ENCODE data around the gene PRICKLE2.

Gene PRICKLE2

DNA sequence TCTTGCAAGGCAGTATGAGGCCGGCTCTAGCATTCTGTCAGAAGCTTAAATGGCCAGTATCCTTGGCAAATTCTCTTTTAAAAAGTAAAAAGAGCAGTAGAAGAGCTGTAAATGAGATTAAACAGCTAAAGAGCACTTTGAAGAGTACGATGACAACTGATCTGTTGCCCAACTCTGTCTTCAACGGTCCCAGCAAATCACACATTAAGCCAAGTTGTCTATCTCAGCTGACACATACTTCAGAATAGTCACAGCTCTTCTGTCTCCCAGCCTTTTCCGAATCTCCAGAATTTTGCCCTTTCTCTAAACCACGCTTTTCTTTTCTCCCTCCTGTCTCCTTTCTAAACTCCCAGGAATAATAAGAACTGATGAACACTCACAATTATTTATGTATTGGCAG lies 51.7 kb downstream of the PRICKLE2 start:
- Histone ChIP-seq H3K9me3 (ENCODE audit: control insufficient read depth, insufficient read depth, low read depth, low read length) (no peaks in the 10 kb centered on the region), H3K4me3 (ENCODE audit: low read depth, low read length) (no peak overlapping the region), H3K27ac (ENCODE audit: extremely low read depth, low read depth, low read length) (no peak overlapping the region), H3K4me1 (ENCODE audit: control insufficient read depth, insufficient read depth, low read length) (no peaks in the 10 kb centered on the region), H3K36me3 (ENCODE audit: control insufficient read depth in 2 of 2, insufficient read depth in 1 of 2, low read length in 2 of 2) (no peaks in the 10 kb centered on the region)
- POLR2A ChIA-PET = no interaction called here
- TF ChIP-seq, protein P1, sequence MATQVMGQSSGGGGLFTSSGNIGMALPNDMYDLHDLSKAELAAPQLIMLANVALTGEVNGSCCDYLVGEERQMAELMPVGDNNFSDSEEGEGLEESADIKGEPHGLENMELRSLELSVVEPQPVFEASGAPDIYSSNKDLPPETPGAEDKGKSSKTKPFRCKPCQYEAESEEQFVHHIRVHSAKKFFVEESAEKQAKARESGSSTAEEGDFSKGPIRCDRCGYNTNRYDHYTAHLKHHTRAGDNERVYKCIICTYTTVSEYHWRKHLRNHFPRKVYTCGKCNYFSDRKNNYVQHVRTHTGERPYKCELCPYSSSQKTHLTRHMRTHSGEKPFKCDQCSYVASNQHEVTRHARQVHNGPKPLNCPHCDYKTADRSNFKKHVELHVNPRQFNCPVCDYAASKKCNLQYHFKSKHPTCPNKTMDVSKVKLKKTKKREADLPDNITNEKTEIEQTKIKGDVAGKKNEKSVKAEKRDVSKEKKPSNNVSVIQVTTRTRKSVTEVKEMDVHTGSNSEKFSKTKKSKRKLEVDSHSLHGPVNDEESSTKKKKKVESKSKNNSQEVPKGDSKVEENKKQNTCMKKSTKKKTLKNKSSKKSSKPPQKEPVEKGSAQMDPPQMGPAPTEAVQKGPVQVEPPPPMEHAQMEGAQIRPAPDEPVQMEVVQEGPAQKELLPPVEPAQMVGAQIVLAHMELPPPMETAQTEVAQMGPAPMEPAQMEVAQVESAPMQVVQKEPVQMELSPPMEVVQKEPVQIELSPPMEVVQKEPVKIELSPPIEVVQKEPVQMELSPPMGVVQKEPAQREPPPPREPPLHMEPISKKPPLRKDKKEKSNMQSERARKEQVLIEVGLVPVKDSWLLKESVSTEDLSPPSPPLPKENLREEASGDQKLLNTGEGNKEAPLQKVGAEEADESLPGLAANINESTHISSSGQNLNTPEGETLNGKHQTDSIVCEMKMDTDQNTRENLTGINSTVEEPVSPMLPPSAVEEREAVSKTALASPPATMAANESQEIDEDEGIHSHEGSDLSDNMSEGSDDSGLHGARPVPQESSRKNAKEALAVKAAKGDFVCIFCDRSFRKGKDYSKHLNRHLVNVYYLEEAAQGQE (tag by site-specific recombination; IDR thresholded peaks at IDR 0.05) = no peak
- CTCF ChIA-PET = interaction anchor here (0.9 kb wide), 1 partner anchor 70 kb away, joined by 3 read pairs; no protein-coding TSS in a partner anchor

DNA sequence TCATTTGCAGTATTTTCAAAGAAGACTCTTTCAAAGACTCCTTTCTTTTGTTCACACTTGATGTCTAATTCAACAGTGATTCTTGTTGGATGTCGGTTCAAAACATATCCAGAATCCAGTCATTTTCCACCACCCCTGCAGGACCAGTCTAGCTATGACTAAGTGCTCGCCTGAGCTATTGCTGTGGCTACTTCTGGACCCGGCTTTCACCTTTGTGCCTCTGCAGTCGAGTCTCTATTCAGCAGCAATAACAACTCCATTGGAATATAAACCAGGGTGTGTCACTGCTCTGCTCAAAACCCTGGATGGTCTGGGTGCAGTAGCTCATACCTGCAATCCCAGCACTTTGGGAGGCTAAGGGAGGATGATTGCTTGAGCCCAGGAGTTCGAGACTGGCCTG lies 55.0 kb downstream of the PRICKLE2 start:
- no peak overlapping the region for H3K27ac ChIP-seq (ENCODE audit: extremely low read depth, low read depth, low read length)
- H3K36me3 ChIP-seq (ENCODE audit: control insufficient read depth in 2 of 2, insufficient read depth in 1 of 2, low read length in 2 of 2) = no peaks in the 10 kb centered on the region
- no peak overlapping the region for H3K4me3 ChIP-seq (ENCODE audit: low read depth, low read length)
- no peaks in the 10 kb centered on the region for H3K9me3 ChIP-seq (ENCODE audit: control insufficient read depth, insufficient read depth, low read depth, low read length)
- ChIA-PET POLR2A (no interaction called here), CTCF (interaction anchor here (1.1 kb wide), 1 partner anchor 820 kb away, joined by 3 read pairs; no protein-coding TSS in a partner anchor)
- no peaks in the 10 kb centered on the region for H3K4me1 ChIP-seq (ENCODE audit: control insufficient read depth, insufficient read depth, low read length)
- TF ChIP-seq ZNF629 (tag by site-specific recombination; IDR thresholded peaks at IDR 0.05) (no peak), ZSCAN23 (tag by site-specific recombination; IDR thresholded peaks at IDR 0.05) (no peak), ZNF747 (tag by site-specific recombination; IDR thresholded peaks at IDR 0.05) (no peak), ZNF549 (tag by site-specific recombination; IDR thresholded peaks at IDR 0.05) (no peak), ZNF558 (tag by site-specific recombination; IDR thresholded peaks at IDR 0.05) (no peak), ZNF2 (tag by site-specific recombination; IDR thresholded peaks at IDR 0.05) (no peak), ZNF223 (tag by site-specific recombination; IDR thresholded peaks at IDR 0.05) (no peak), REPIN1 (tag by site-specific recombination; IDR thresholded peaks at IDR 0.05; ENCODE audit: low read depth) (no peak), ZNF626 (tag by site-specific recombination; IDR thresholded peaks at IDR 0.05) (no peak)
- TF ChIP-seq, protein P2, sequence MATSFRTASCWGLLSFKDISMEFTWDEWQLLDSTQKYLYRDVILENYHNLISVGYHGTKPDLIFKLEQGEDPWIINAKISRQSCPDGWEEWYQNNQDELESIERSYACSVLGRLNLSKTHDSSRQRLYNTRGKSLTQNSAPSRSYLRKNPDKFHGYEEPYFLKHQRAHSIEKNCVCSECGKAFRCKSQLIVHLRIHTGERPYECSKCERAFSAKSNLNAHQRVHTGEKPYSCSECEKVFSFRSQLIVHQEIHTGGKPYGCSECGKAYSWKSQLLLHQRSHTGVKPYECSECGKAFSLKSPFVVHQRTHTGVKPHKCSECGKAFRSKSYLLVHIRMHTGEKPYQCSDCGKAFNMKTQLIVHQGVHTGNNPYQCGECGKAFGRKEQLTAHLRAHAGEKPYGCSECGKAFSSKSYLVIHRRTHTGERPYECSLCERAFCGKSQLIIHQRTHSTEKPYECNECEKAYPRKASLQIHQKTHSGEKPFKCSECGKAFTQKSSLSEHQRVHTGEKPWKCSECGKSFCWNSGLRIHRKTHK (tag by site-specific recombination; IDR thresholded peaks at IDR 0.05) = no peak
- TF ChIP-seq, protein P3, sequence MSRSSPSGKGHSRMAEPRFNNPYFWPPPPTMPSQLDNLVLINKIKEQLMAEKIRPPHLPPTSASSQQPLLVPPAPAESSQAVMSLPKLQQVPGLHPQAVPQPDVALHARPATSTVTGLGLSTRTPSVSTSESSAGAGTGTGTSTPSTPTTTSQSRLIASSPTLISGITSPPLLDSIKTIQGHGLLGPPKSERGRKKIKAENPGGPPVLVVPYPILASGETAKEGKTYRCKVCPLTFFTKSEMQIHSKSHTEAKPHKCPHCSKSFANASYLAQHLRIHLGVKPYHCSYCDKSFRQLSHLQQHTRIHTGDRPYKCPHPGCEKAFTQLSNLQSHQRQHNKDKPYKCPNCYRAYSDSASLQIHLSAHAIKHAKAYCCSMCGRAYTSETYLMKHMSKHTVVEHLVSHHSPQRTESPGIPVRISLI (tag by site-specific recombination; IDR thresholded peaks at IDR 0.05) = no peak
- TF ChIP-seq, protein P4, sequence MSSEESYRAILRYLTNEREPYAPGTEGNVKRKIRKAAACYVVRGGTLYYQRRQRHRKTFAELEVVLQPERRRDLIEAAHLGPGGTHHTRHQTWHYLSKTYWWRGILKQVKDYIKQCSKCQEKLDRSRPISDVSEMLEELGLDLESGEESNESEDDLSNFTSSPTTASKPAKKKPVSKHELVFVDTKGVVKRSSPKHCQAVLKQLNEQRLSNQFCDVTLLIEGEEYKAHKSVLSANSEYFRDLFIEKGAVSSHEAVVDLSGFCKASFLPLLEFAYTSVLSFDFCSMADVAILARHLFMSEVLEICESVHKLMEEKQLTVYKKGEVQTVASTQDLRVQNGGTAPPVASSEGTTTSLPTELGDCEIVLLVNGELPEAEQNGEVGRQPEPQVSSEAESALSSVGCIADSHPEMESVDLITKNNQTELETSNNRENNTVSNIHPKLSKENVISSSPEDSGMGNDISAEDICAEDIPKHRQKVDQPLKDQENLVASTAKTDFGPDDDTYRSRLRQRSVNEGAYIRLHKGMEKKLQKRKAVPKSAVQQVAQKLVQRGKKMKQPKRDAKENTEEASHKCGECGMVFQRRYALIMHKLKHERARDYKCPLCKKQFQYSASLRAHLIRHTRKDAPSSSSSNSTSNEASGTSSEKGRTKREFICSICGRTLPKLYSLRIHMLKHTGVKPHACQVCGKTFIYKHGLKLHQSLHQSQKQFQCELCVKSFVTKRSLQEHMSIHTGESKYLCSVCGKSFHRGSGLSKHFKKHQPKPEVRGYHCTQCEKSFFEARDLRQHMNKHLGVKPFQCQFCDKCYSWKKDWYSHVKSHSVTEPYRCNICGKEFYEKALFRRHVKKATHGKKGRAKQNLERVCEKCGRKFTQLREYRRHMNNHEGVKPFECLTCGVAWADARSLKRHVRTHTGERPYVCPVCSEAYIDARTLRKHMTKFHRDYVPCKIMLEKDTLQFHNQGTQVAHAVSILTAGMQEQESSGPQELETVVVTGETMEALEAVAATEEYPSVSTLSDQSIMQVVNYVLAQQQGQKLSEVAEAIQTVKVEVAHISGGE (tag by site-specific recombination; conservative IDR thresholded peaks at IDR 0.05; ENCODE audit: low read depth) = no peak
- TF ChIP-seq, protein P5, sequence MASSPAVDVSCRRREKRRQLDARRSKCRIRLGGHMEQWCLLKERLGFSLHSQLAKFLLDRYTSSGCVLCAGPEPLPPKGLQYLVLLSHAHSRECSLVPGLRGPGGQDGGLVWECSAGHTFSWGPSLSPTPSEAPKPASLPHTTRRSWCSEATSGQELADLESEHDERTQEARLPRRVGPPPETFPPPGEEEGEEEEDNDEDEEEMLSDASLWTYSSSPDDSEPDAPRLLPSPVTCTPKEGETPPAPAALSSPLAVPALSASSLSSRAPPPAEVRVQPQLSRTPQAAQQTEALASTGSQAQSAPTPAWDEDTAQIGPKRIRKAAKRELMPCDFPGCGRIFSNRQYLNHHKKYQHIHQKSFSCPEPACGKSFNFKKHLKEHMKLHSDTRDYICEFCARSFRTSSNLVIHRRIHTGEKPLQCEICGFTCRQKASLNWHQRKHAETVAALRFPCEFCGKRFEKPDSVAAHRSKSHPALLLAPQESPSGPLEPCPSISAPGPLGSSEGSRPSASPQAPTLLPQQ (tag by site-specific recombination; IDR thresholded peaks at IDR 0.05) = no peak
- TF ChIP-seq, protein P6, sequence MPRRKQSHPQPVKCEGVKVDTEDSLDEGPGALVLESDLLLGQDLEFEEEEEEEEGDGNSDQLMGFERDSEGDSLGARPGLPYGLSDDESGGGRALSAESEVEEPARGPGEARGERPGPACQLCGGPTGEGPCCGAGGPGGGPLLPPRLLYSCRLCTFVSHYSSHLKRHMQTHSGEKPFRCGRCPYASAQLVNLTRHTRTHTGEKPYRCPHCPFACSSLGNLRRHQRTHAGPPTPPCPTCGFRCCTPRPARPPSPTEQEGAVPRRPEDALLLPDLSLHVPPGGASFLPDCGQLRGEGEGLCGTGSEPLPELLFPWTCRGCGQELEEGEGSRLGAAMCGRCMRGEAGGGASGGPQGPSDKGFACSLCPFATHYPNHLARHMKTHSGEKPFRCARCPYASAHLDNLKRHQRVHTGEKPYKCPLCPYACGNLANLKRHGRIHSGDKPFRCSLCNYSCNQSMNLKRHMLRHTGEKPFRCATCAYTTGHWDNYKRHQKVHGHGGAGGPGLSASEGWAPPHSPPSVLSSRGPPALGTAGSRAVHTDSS (tag by site-specific recombination; IDR thresholded peaks at IDR 0.05) = no peak
- TF ChIP-seq, protein P7, sequence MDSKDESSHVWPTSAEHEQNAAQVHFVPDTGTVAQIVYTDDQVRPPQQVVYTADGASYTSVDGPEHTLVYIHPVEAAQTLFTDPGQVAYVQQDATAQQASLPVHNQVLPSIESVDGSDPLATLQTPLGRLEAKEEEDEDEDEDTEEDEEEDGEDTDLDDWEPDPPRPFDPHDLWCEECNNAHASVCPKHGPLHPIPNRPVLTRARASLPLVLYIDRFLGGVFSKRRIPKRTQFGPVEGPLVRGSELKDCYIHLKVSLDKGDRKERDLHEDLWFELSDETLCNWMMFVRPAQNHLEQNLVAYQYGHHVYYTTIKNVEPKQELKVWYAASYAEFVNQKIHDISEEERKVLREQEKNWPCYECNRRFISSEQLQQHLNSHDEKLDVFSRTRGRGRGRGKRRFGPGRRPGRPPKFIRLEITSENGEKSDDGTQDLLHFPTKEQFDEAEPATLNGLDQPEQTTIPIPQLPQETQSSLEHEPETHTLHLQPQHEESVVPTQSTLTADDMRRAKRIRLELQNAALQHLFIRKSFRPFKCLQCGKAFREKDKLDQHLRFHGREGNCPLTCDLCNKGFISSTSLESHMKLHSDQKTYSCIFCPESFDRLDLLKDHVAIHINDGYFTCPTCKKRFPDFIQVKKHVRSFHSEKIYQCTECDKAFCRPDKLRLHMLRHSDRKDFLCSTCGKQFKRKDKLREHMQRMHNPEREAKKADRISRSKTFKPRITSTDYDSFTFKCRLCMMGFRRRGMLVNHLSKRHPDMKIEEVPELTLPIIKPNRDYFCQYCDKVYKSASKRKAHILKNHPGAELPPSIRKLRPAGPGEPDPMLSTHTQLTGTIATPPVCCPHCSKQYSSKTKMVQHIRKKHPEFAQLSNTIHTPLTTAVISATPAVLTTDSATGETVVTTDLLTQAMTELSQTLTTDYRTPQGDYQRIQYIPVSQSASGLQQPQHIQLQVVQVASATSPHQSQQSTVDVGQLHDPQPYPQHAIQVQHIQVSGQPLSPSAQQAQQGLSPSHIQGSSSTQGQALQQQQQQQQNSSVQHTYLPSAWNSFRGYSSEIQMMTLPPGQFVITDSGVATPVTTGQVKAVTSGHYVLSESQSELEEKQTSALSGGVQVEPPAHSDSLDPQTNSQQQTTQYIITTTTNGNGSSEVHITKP (tag by site-specific recombination; IDR thresholded peaks at IDR 0.05) = no peak

Measured in HEK293 (cell line).